HL-60 (cell line): ENCODE results near the gene ZNF253.
A peak's percentile ranks its signal among the peaks of the same experiment; 100 is the strongest.

Experiments
- CTCF ChIP-seq: IDR thresholded peaks from one replicate; pipeline ENCODE4 v1.5.1; 2011; ENCODE audit warnings: low read length, control low read depth, inconsistent platforms; ENCODE audit not compliant: insufficient read depth
- POLR2AphosphoS5 ChIP-seq: IDR thresholded peaks from 2 replicates; pipeline ENCODE4 v1.6.1; 2012; ENCODE audit warnings: low read depth
- REST ChIP-seq: IDR thresholded peaks from 2 replicates; pipeline ENCODE4 v1.6.1; 2012; ENCODE audit warnings: low read depth; ENCODE audit not compliant: insufficient replicate concordance
- SPI1 ChIP-seq: IDR thresholded peaks from 2 replicates; pipeline ENCODE4 v1.6.1; 2012; ENCODE audit warnings: low read depth, mild to moderate bottlenecking, borderline replicate concordance

GRCh38 chr19:19866611-19867248 is 1.0 kb downstream of the ZNF253 start:
- TF ChIP-seq CTCF (no peak), POLR2AphosphoS5 (no peak; the same call in 1 of the 2 replicates), REST (no peak), SPI1 (peak; percentile 39; the same call in 1 of the 2 replicates)
